Kidney epithelial cell (primary cell): ENCODE measurements around the gene ATMIN. TPM values are rescaled to one million over a fixed set of nuclear protein-coding genes. Genes with fewer than 3 reads are reported as not detected.

Source experiments
- DNase-seq: peaks from one replicate; pipeline ENCODE4 v3.0.0-alpha.2; 2010; ENCODE audit warnings: low read depth
- H3K27me3 ChIP-seq: 2 replicates; pipeline ENCODE4 v1.6.0; 2011; ENCODE audit warnings: low read length; ENCODE audit not compliant: control insufficient read depth, insufficient read depth
- H3K36me3 ChIP-seq: 2 replicates; pipeline ENCODE4 v1.5.1; 2011; ENCODE audit warnings: low read length; ENCODE audit not compliant: control insufficient read depth, insufficient read depth
- H3K4me3 ChIP-seq: 2 replicates; pipeline ENCODE4 v1.5.1; 2011; ENCODE audit warnings: low read depth, mild to moderate bottlenecking, control low read depth, low read length
- total RNA-seq: library from RNA; depleted of rRNA; stranded (reverse); fragments of >200 nt; gene quantifications from 2 replicates; pipeline ENCODE4 v1.2.3, GENCODE V29; 2015
- TF ChIP-seq, protein P1 (sequence below): IDR thresholded peaks from 2 replicates; pipeline ENCODE4 v1.5.1; 2011; ENCODE audit warnings: mild to moderate bottlenecking, moderate library complexity, low read length, control low read depth, inconsistent platforms; ENCODE audit not compliant: insufficient read depth, poor library complexity, severe bottlenecking

ATMIN gene
- total RNA-seq, 1 donor from 2014 or later, result 43.5 TPM

- Histone ChIP-seq H3K27me3 (no peaks in the 10 kb centered on the region), H3K36me3 (no peaks in the 10 kb centered on the region), H3K4me3 (no peak overlapping the region)
- no peak for DNase-seq
- TF ChIP-seq, protein P1, sequence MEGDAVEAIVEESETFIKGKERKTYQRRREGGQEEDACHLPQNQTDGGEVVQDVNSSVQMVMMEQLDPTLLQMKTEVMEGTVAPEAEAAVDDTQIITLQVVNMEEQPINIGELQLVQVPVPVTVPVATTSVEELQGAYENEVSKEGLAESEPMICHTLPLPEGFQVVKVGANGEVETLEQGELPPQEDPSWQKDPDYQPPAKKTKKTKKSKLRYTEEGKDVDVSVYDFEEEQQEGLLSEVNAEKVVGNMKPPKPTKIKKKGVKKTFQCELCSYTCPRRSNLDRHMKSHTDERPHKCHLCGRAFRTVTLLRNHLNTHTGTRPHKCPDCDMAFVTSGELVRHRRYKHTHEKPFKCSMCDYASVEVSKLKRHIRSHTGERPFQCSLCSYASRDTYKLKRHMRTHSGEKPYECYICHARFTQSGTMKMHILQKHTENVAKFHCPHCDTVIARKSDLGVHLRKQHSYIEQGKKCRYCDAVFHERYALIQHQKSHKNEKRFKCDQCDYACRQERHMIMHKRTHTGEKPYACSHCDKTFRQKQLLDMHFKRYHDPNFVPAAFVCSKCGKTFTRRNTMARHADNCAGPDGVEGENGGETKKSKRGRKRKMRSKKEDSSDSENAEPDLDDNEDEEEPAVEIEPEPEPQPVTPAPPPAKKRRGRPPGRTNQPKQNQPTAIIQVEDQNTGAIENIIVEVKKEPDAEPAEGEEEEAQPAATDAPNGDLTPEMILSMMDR, result no peak
Observed at GRCh38 chr16:81029930-81030604, 5.6 kb upstream of the ATMIN start.

DNA sequence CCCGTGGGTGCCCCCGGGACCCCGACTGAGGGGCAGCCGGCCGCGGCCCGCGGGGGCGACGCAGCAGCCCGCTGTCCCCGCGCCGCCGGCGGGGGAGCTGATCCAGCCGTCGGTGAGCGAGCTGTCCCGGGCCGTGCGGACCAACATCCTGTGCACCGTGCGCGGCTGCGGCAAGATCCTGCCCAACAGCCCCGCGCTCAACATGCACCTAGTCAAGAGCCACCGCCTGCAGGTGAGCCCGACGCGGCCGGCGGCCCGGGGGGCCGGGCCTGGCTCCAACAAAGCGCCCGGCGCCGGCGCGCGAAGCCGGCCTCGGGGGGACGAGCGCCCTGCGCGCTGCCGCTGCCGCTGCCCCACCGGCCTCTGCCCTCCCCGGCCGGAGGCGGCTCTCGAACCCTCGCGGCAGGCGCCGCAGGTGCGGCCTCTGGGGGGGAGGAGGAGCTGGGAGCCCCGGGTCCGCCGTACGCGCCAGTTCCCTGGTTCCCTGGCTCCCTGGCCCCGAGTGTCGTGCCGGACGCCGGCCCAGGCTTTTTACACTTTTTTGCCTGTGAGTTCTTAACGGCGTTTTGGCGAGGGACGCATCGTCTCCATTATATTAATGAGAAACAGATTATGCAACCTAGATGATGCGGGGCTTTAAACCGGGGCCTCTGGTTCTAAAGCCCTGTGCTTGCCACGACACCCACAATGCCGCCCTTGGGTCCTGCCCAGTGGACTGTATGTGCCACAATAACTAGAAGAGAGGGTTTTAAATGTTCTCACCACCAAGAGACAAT lies 521 bp downstream of the ATMIN start:
- H3K4me3 ChIP-seq, result peak overlapping the region; percentile 77
- TF ChIP-seq, protein P1, result no peak
- H3K36me3 ChIP-seq, result no peaks in the 10 kb centered on the region
- no peak for DNase-seq
- no peaks in the 10 kb centered on the region for H3K27me3 ChIP-seq

DNA sequence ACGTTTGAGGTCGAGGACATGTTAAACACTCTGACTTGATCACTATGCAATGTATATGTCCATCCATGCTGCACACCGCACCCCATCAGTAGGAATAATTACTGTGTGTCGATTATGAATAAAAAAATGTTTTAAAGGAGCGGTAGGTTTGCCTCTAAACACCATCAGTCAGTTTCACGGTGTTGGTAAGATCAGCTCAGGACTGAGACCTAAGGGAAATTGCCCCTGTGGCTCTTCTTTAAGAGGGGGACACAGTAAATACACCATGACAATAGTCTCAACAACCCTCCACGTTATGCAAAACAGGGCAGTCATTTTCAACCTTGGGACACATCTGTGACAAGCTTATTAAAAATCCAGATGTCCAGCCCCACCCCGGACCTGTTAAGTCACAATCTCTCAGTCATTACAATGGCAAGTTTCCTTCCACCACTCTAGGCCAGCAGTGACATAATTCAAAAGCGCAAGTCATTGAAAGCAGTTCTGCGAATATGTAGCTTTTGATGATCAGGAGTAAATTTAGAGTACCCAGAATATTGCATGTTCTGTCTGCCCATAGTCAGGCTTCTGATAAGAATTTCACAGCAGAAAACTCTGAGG lies 1.2 kb downstream of the ATMIN start:
- DNase-seq, result no peak
- no peaks in the 10 kb centered on the region for H3K27me3 ChIP-seq
- peaks cover 1% of the 10 kb centered on the region for H3K36me3 ChIP-seq
- TF ChIP-seq, protein P1, result no peak
- peak overlapping the region; percentile 77 for H3K4me3 ChIP-seq

GRCh38 chr16:81040131-81040530 lies 4.5 kb downstream of the ATMIN start:
- no peak for DNase-seq
- Histone ChIP-seq H3K27me3 (no peaks in the 10 kb centered on the region), H3K36me3 (peaks cover 1% of the 10 kb centered on the region), H3K4me3 (no peak overlapping the region)
- TF ChIP-seq, protein P1, result no peak

GRCh38 chr16:81040842-81041241 lies 5.2 kb downstream of the ATMIN start:
- H3K36me3 ChIP-seq, result peaks cover 1% of the 10 kb centered on the region
- DNase-seq, result no peak
- no peak overlapping the region for H3K4me3 ChIP-seq

More at GRCh38 chr16:81040842-81041241, 5.2 kb downstream of the ATMIN start:
- H3K27me3 ChIP-seq, result no peaks in the 10 kb centered on the region
- TF ChIP-seq, protein P1, result no peak
